Testis (tissue), 2 donors: ENCODE results near the gene CTNNA2.

ENCODE experiments used
- CTCF ChIP-seq, 3 experiments: fragments of 450-650 bp in 2 of 3; fragments of 200-600 bp in 1 of 3; sonication (generic) in 1 of 3; IDR thresholded peaks; one replicate each; pipeline ENCODE4 v1.5.1; 2016 to 2019; ENCODE audit warnings: antibody characterized with exemption in 3 of 3, mild to moderate bottlenecking in 2 of 3, moderate library complexity in 1 of 3
- POLR2A ChIP-seq: fragments of 450-650 bp; IDR thresholded peaks from one replicate; pipeline ENCODE4 v1.6.1; 2017; ENCODE audit warnings: antibody characterized with exemption, mild to moderate bottlenecking, moderate library complexity

DNA sequence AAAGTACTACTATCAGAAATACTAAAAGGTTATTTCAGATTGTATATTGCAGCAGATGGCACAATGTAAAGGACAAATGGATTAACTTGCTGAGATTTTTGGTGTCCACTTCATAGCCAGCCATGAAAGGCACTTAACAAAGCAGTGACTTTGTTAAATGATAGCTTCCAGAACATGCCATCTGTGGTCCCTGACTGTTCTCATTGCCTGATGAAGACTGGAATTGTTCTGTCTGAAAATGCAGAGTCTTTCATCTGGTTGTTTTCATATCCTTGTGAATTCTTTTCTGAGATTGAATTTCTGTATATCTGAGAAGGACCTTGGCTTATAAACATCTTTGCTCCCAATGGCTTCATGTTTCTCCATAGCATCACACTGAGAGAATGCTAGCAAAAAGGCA lies 836.1 kb downstream of the CTNNA2 start:
- TF ChIP-seq CTCF (IDR thresholded peaks at IDR 0.05): no peak
- no peak for TF ChIP-seq POLR2A
